SK-N-MC (cell line): Measurements from ENCODE around the gene TXLNB.

Experiments used
- DNase-seq: peaks from one replicate; pipeline ENCODE4 v3.0.0-alpha.2; 2011; ENCODE audit warnings: low read depth, low spot score
- H3K27ac ChIP-seq: fragments of 200-600 bp; sonication (generic); 2 replicates; pipeline ENCODE4 v1.5.1; 2016; ENCODE audit warnings: mixed run types
- H3K36me3 ChIP-seq: fragments of 200-600 bp; sonication (generic); 2 replicates; pipeline ENCODE4 v1.6.1; 2017; ENCODE audit warnings: antibody characterized with exemption, low read length, mixed read lengths; ENCODE audit not compliant: insufficient read depth
- H3K4me3 ChIP-seq: fragments of 200-600 bp; sonication (generic); 2 replicates; pipeline ENCODE4 v1.5.1; 2016
- H3K9ac ChIP-seq: fragments of 200-600 bp; sonication (generic); 2 replicates; pipeline ENCODE4 v1.8.0; 2017; ENCODE audit warnings: mixed run types, mixed read lengths; ENCODE audit not compliant: insufficient read length
- H3K9me3 ChIP-seq: fragments of 200-600 bp; sonication (generic); 2 replicates; pipeline ENCODE4 v1.6.1; 2017; ENCODE audit warnings: low read depth, mild to moderate bottlenecking, antibody characterized with exemption, low read length, moderate library complexity, mixed read lengths
- EZH2 ChIP-seq: fragments of 200-600 bp; sonication (generic); IDR thresholded peaks from one replicate; pipeline ENCODE4 v1.6.1; 2017; ENCODE audit warnings: antibody characterized with exemption
- FOXP2 ChIP-seq: optimal IDR thresholded peaks from 2 replicates; pipeline ENCODE3; 2011; ENCODE audit warnings: mild to moderate bottlenecking, moderate library complexity; ENCODE audit not compliant: insufficient read depth; ENCODE audit errors: extremely low read length, control extremely low read depth
- POLR2AphosphoS5 ChIP-seq: IDR thresholded peaks from 2 replicates; pipeline ENCODE4 v1.6.1; 2012; ENCODE audit warnings: mild to moderate bottlenecking, low read depth, low read length, borderline replicate concordance

TXLNB gene

GRCh38 chr6:139291813-139292619 is at the start of gene TXLNB:
Gene TXLNB (minus strand): TSS chr6:139291998. CDS start chr6:139288899, 3,099 bp downstream.
- H3K27ac ChIP-seq = no peak within 1 kb of the TSS
- TF ChIP-seq EZH2 (no peak), POLR2AphosphoS5 (no peak), FOXP2 (peak; percentile 22)
- H3K36me3 ChIP-seq = no peaks in the 10 kb centered on the region
- H3K4me3 ChIP-seq = no peak within 1 kb of the TSS
- no peak within 1 kb of the TSS for H3K9ac ChIP-seq
- DNase-seq = no peak
- H3K9me3 ChIP-seq = no peaks in the 10 kb centered on the region

- Histone ChIP-seq H3K36me3 (no peaks in the 10 kb centered on the region), H3K27ac (no peak overlapping the region), H3K4me3 (no peak overlapping the region), H3K9ac (no peak overlapping the region), H3K9me3 (no peaks in the 10 kb centered on the region)
- DNase-seq = no peak
- TF ChIP-seq FOXP2 (no peak), EZH2 (no peak), POLR2AphosphoS5 (no peak)
These were observed 49.3 kb upstream of the TXLNB start for GRCh38 chr6:139341060-139341459.

DNA sequence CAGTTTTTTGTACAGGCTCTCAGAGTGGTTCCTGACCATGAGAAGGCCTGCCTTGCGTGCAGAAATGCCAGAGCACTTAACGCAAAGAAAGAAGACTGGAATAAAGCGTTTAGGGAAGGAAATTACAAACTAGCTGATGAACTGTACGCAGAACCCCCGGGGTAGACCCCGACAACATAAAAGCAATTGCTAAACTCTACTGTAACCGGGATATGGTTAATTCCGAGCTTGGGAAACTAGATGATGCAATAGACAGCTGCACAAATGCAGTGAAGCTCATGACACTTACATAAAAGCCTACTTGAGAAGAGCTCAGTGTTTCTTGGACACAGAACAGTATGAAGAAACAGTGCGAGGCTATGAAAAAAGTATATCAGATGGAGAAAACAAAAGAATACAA is 47.0 kb upstream of the TXLNB start:
- peak; percentile 39 for DNase-seq
- peak overlapping the region; percentile 69 for H3K27ac ChIP-seq
- H3K36me3 ChIP-seq = no peaks in the 10 kb centered on the region
- no peaks in the 10 kb centered on the region for H3K9me3 ChIP-seq
- no peak overlapping the region for H3K4me3 ChIP-seq
- no peak overlapping the region for H3K9ac ChIP-seq
- no peak for TF ChIP-seq FOXP2
- TF ChIP-seq POLR2AphosphoS5 = no peak
- TF ChIP-seq EZH2 = no peak

DNA sequence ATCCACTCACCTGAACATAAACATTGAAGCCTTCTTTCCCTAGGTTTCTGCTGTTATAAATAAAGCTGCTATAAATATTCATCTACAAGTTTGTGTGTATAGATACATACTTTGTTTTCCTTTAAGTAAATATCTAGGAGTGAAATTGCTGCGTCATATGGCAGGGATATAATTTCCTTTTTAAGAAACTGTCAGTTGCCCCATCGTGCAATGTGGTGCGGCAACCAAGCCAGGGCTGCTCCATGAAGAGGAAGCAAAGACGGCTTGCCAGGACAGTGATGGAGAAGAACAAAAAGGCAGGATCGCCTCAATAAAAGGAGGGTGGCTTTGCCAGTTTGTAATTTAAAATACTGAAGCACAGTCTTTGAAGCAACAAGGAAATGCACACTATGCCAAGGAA is 46.0 kb upstream of the TXLNB start:
- Histone ChIP-seq H3K9ac (no peak overlapping the region), H3K36me3 (no peaks in the 10 kb centered on the region), H3K9me3 (no peaks in the 10 kb centered on the region), H3K27ac (no peak overlapping the region; the same call in 1 of the 2 replicates), H3K4me3 (no peak overlapping the region)
- no peak for TF ChIP-seq FOXP2
- no peak for TF ChIP-seq POLR2AphosphoS5
- TF ChIP-seq EZH2 = no peak
- DNase-seq = no peak

DNA sequence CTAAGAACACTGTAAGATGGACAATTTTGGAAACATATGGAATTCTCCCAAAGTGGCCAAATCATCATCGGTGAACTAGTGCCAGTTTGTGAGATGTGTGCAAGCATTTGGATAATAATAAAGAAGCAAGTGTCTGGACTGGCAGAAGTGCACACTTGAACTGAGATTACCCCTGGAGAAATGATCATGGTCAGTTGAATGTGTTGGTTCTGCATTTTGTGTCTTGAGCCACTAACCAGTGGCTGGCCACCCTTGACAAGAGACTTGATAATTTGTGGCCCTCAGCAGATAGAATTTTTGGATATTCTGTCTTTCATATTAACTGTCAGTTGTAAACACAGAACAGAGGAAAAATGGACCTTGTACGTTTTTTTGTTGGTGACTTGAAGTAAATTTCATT is 45.2 kb upstream of the TXLNB start:
- Histone ChIP-seq H3K9me3 (no peaks in the 10 kb centered on the region), H3K36me3 (no peaks in the 10 kb centered on the region), H3K9ac (no peak overlapping the region), H3K27ac (no peak overlapping the region), H3K4me3 (no peak overlapping the region)
- DNase-seq = no peak
- TF ChIP-seq EZH2 = no peak
- TF ChIP-seq FOXP2 = no peak
- TF ChIP-seq POLR2AphosphoS5 = no peak

DNA sequence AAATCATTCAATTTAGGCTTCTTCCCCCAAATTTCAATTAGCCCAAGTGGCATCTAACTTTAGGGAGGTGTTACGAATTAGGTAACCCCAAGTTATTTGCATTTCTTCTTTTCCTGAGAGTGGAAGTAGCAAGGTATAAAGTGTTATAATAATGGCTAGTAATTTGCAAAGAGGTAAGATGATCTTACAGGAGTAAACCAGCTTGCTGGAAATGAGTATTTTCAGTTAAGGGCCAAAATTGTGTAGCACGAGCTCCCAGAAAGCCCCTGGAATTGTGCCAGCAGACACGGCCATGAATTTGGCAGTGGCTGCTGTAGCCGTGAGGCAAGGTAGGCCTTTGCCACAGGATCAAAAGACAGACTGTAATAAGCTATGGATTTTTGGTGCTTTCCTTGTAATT is 44.7 kb upstream of the TXLNB start:
- H3K9me3 ChIP-seq = no peaks in the 10 kb centered on the region
- no peak overlapping the region for H3K9ac ChIP-seq
- TF ChIP-seq FOXP2 (no peak), POLR2AphosphoS5 (no peak), EZH2 (no peak)
- no peak for DNase-seq
- H3K27ac ChIP-seq = no peak overlapping the region
- no peak overlapping the region for H3K4me3 ChIP-seq
- no peaks in the 10 kb centered on the region for H3K36me3 ChIP-seq

DNA sequence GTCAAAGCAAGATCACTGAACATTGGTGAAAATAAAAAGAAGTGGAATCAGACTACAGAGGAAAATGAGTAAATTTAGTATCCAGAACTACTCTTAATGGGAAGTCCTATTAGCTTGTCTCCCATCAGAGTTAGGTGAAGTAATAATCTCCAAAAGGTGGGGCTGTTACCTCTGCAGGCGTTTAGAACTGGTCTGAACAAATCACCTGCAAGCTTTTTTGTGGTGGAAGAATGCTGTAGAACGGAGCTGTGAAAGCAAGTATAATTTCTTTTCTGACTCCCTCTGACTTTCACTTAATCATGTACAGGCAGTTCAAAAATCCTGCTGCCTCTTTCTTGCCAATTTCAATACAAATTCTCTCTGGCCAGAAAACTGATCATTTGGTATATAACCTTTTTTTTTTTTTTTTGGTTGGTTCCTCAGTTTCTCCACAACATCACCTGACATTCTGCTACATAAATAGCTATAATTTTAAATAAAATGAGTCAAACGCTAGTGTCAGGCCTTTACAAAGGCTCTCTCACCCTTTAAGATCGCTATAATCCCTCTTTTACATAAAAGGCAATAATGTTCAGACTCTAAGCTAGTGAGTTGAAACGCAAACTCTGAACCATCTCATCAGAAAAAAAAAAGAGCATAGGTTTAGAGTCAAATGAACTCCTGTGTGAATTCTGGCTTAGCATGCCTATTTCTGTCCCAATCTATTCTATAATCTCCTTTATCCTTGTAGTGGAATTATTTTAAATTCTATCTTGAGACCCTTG is 43.8 kb upstream of the TXLNB start:
- H3K9ac ChIP-seq = no peak overlapping the region
- no peak for DNase-seq
- H3K4me3 ChIP-seq = no peak overlapping the region
- H3K9me3 ChIP-seq = no peaks in the 10 kb centered on the region
- no peak overlapping the region for H3K27ac ChIP-seq
- H3K36me3 ChIP-seq = no peaks in the 10 kb centered on the region
- TF ChIP-seq FOXP2 (no peak), POLR2AphosphoS5 (no peak), EZH2 (no peak)

- no peak overlapping the region for H3K9ac ChIP-seq
- no peaks in the 10 kb centered on the region for H3K36me3 ChIP-seq
- H3K9me3 ChIP-seq = no peaks in the 10 kb centered on the region
- DNase-seq = no peak
- no peak overlapping the region for H3K4me3 ChIP-seq
- no peak overlapping the region for H3K27ac ChIP-seq
- TF ChIP-seq EZH2 (no peak), POLR2AphosphoS5 (no peak), FOXP2 (no peak)
These were observed 43.1 kb upstream of the TXLNB start for GRCh38 chr6:139334806-139335446.
